HCT116 (cell line): ENCODE data around the gene LRFN3. TPM values are rescaled to one million over a fixed set of nuclear protein-coding genes. Genes with fewer than 3 reads are reported as not detected.

Experiments used
- ATAC-seq: fragments of 200-7000 bp; cut with Tn5 transposase; 2 replicates; pipeline ENCODE4 v1.9.1; 2020; ENCODE audit warnings: mild to moderate bottlenecking, moderate library complexity
- BruUV-seq: library from RNA; stranded (reverse); fragments of 400-500 nt; replicated peaks from 2 replicates; lab custom pipeline; 2021; lab: Mats Ljungman, UMichigan
- CTCF ChIA-PET: fragments of 300-600 bp; sonication (Branson Sonifier 250); formaldehyde crosslinking; loops from one replicate; lab custom pipeline; 2021; ENCODE audit warnings: antibody characterized with exemption; lab: Charles Lee
- POLR2A ChIA-PET: fragments of 300-600, 350-600 bp; sonication (Branson Sonifier 250); formaldehyde crosslinking; loops from one replicate; lab custom pipeline; 2021; ENCODE audit warnings: antibody characterized with exemption; lab: Charles Lee
- RAD21 ChIA-PET, 2 experiments: fragments of 300-600 bp; sonication (Branson Sonifier 250); formaldehyde crosslinking; loops; one replicate each; lab custom pipeline; 2023; ENCODE audit warnings: low total read pairs in 2 of 2; ENCODE audit not compliant: uncharacterized antibody in 2 of 2, unreplicated experiment in 2 of 2, low non-redundant PET in 1 of 2; lab: Charles Lee
- DNase-seq: peaks from one replicate; pipeline ENCODE4 v3.0.0-alpha.2; 2010; ENCODE audit warnings: low read depth, low spot score
- H2AFZ ChIP-seq: fragments of 200-600 bp; shearing (Covaris generic), sonication (generic); 2 replicates; pipeline ENCODE4 v1.6.1; 2017; ENCODE audit warnings: low read depth, mixed run types, mixed read lengths, antibody characterized with exemption, low read length; ENCODE audit not compliant: poor library complexity, severe bottlenecking
- H3K27ac ChIP-seq: 2 replicates; pipeline ENCODE4 v1.5.1; 2012; ENCODE audit warnings: low read depth, low read length
- H3K27me3 ChIP-seq: fragments of 200-600 bp; sonication (generic); 2 replicates; pipeline ENCODE4 v1.6.1; 2016; ENCODE audit warnings: mixed run types, low read length, mixed read lengths; ENCODE audit not compliant: insufficient read depth
- H3K36me3 ChIP-seq, 2 experiments: fragments of 200-500 bp in 1 of 2; fragments of 200-600 bp in 1 of 2; sonication (Bioruptor generic) in 1 of 2; sonication (generic) in 1 of 2; 2 replicates each; pipeline versions ENCODE4 v1.5.1 to v1.6.1; 2014 to 2016; ENCODE audit warnings: low read length in 2 of 2, inconsistent platforms in 1 of 2, mixed read lengths in 1 of 2, mixed run types in 1 of 2; ENCODE audit not compliant: insufficient read depth in 2 of 2, control insufficient read depth in 1 of 2
- H3K4me1 ChIP-seq, 2 experiments: fragments of 200-600 bp in 1 of 2; sonication (generic) in 1 of 2; 2 replicates each; pipeline versions ENCODE4 v1.5.1 to v1.6.1; 2012 to 2017; ENCODE audit warnings: low read length in 2 of 2, inconsistent platforms in 1 of 2, mild to moderate bottlenecking in 1 of 2, mixed read lengths in 1 of 2, mixed run types in 1 of 2, moderate library complexity in 1 of 2; ENCODE audit not compliant: insufficient read depth in 2 of 2, control insufficient read depth in 1 of 2
- H3K4me2 ChIP-seq: fragments of 200-600 bp; sonication (generic); 2 replicates; pipeline ENCODE4 v1.6.1; 2017; ENCODE audit warnings: mixed run types, low read length, mixed read lengths
- H3K4me3 ChIP-seq, 2 experiments: fragments of 200-600 bp in 1 of 2; sonication (generic) in 1 of 2; replicated peaks in 1 of 2; 2 replicates each; pipeline ENCODE4 v1.5.1; 2011 to 2016; ENCODE audit warnings: low read length in 2 of 2, control low read depth in 1 of 2, low read depth in 1 of 2, mild to moderate bottlenecking in 1 of 2, mixed read lengths in 1 of 2, mixed run types in 1 of 2
- H3K79me2 ChIP-seq: fragments of 200-600 bp; sonication (generic); 2 replicates; pipeline ENCODE4 v1.6.1; 2017; ENCODE audit warnings: mild to moderate bottlenecking, mixed run types, low read length, moderate library complexity, mixed read lengths; ENCODE audit not compliant: insufficient read depth
- H3K9ac ChIP-seq: fragments of 200-600 bp; sonication (generic); 2 replicates; pipeline ENCODE4 v1.6.1; 2016; ENCODE audit warnings: low read length, mixed read lengths
- H3K9me2 ChIP-seq: fragments of 200-600 bp; sonication (generic), shearing (Covaris generic); 2 replicates; pipeline ENCODE4 v1.6.1; 2017; ENCODE audit warnings: mixed run types, mild to moderate bottlenecking, moderate library complexity; ENCODE audit not compliant: insufficient read depth
- H3K9me3 ChIP-seq, 2 experiments: fragments of 200-500 bp in 1 of 2; fragments of 200-600 bp in 1 of 2; sonication (Bioruptor generic) in 1 of 2; sonication (generic) in 1 of 2; 2 replicates each; pipeline ENCODE4 v1.6.1; 2014 to 2017; ENCODE audit warnings: low read length in 2 of 2, mixed read lengths in 2 of 2, inconsistent platforms in 1 of 2, low read depth in 1 of 2, mild to moderate bottlenecking in 1 of 2, mixed run types in 1 of 2, moderate library complexity in 1 of 2; ENCODE audit not compliant: control insufficient read depth in 1 of 2, insufficient read depth in 1 of 2
- H4K20me1 ChIP-seq: fragments of 200-600 bp; sonication (generic), shearing (Covaris generic); 2 replicates; pipeline ENCODE4 v1.6.1; 2017; ENCODE audit warnings: mixed run types, mild to moderate bottlenecking, moderate library complexity; ENCODE audit not compliant: insufficient read depth
- RAD21 ChIP-seq: IDR thresholded peaks from 2 replicates; pipeline ENCODE4 v1.6.1; 2012; ENCODE audit warnings: low read depth, mild to moderate bottlenecking
- REST ChIP-seq: IDR thresholded peaks from 2 replicates; pipeline ENCODE4 v1.6.1; 2012; ENCODE audit warnings: low read depth
- SP1 ChIP-seq: IDR thresholded peaks from 2 replicates; pipeline ENCODE4 v1.6.1; 2012; ENCODE audit warnings: low read depth
- SRF ChIP-seq: IDR thresholded peaks from 2 replicates; pipeline ENCODE4 v1.6.1; 2012; ENCODE audit warnings: low read depth
- ZFX ChIP-seq: fragments of 450-650 bp; IDR thresholded peaks from 2 replicates; pipeline ENCODE4 v1.6.1; 2017
- intact Hi-C: fragments of 100-400 bp; cut with micrococcal nuclease; formaldehyde crosslinking; loops from 2 replicates; pipeline ENCODE4 v1.10.0; 2022
- total RNA-seq: library from RNA; stranded (reverse); gene quantifications from one replicate; pipeline ENCODE4 v1.2.1, GENCODE V29; 2021; ENCODE audit not compliant: unreplicated experiment
- TF ChIP-seq, protein P1 (sequence below): IDR thresholded peaks from 2 replicates; pipeline ENCODE4 v1.6.1; 2012

LRFN3 gene
- total RNA-seq, 1 experiment from 2014 or later = 18.8 TPM

DNA sequence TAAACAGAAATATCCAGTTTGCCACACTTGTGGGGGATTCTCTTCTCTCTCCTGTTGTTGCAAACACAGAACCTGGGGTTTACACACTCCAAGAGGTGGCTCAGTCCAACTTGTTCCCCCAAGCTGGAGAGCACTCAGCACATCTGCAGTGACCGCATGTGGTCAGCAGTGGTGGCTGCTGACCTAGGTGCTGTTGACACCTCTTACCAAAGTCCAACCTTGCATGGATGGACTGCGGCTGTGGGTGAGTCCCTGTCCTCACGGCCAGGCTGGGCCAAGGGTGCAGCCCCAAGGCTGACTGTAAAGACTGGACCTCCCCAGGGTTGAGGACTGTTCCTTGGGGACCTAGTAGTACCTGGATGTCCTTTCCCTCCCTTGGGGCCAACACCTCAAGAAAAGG, 6.1 kb downstream of the LRFN3 start:
- Histone ChIP-seq H3K4me1 (peaks cover 6 to 8% of the 10 kb centered on the region in 2 experiments; a peak in 3 of 4 replicates), H3K9me2 (no peaks in the 10 kb centered on the region), H3K27ac (no peak overlapping the region), H3K36me3 (no peaks in the 10 kb centered on the region; a peak in 2 of 4 replicates), H3K4me2 (no peak overlapping the region), H4K20me1 (no peaks in the 10 kb centered on the region), H3K4me3 (no peak overlapping the region), H2AFZ (no peak overlapping the region), H3K79me2 (peaks cover 13% of the 10 kb centered on the region), H3K9ac (no peak overlapping the region), H3K27me3 (no peaks in the 10 kb centered on the region), H3K9me3 (no peaks in the 10 kb centered on the region)
- no TSS peak for BruUV-seq
- DNase-seq = no peak
- no peak for ATAC-seq
- ChIA-PET CTCF (no interaction called here), RAD21 (no interaction called here), POLR2A (no interaction called here)
- intact Hi-C loops = no loop called here
- TF ChIP-seq SRF (no peak), SP1 (no peak), RAD21 (no peak), REST (no peak), ZFX (no peak)
- TF ChIP-seq, protein P1, sequence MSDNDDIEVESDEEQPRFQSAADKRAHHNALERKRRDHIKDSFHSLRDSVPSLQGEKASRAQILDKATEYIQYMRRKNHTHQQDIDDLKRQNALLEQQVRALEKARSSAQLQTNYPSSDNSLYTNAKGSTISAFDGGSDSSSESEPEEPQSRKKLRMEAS = no peak
